D341Med (cell line): Measurements from ENCODE around the gene LYL1.

Source experiments
- DNase-seq: peaks from one replicate; pipeline ENCODE4 v3.0.0; 2012; ENCODE audit warnings: low spot score

The LYL1 gene

GRCh38 chr19:13092606-13093235 is 9.9 kb downstream of the LYL1 start:
- DNase-seq: no peak

GRCh38 chr19:13092158-13092543 is 10.5 kb downstream of the LYL1 start:
- DNase-seq: no peak

DNA sequence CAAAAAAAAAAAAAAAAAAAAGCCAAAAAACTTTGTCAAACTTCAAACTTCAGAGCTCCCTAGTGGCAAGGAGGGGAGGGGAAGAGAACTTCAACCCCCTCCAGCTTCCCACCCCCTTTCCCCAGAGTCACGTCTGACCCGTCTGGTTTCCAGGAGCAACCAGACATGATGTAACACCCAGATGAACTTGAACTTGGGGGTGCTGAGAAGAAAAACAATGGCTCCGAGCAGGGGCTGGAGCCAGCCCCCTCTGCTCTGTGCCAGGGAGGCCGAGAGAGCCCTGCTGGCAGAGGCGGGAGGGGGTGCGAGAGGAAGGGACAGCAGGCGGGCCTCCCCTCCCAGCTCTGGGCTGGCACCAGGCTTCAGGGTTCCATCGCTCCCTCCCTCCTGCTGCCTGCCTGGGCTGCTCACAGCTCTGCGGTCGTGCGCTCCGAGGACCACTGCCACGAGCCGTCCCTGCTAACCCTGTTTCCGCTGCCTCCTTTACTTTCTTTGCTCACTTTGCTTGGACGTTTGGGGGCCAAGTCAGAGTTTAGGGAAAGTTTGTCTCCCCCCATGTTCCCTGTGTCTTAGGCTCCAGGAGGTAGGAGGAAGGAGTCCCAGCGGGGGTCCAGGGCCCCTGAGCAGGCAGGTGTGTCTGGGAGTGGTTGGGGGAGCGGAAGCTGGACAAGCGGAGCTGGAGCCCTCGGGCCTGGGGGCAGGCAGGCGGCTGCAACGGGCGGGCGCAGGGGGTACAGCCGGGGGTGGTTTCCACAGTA is 11.1 kb downstream of the LYL1 start:
- DNase-seq: no peak

- DNase-seq: peak; percentile 75
These were observed 12.0 kb downstream of the LYL1 start for GRCh38 chr19:13090511-13091231.

- DNase-seq: no peak
These were observed 12.7 kb downstream of the LYL1 start for GRCh38 chr19:13089857-13090507.

DNA sequence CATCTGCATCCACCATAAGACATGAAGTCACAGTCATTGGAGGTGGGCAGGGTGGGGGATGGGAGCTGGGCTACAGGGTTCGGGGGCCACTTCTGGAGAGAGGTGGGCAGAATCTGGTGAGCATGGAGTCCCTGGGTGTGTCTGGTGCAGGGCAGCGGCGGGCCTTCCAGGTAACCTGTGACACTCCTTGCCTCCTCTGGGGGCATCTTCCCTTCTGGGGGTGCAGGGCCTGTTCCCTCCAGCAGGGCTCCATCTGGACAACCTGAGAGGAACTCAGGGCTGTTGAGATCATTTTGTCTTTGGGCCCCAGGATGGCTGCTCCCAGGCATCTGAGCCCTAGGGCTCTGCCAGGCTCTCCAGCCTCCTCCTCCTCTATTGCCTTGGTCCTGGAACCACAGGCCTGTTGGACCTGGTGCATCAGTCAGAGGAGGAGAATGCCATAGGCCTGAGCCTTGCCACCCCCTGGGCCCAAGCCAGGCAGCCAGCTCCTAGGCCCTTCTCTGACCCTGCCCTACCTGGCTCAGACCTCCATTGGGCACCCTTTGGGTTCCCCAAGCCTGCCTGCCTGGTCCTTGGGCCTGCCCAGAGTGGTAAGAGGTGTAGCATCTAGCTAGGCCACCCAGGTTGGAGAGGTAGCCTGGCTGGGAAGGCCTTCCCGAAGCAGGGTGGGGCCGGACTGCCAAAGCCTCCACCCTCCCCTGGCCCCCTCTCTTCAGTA is 13.4 kb downstream of the LYL1 start:
- no peak for DNase-seq

- DNase-seq: no peak
These were observed 14.7 kb downstream of the LYL1 start for GRCh38 chr19:13087795-13088537.

DNA sequence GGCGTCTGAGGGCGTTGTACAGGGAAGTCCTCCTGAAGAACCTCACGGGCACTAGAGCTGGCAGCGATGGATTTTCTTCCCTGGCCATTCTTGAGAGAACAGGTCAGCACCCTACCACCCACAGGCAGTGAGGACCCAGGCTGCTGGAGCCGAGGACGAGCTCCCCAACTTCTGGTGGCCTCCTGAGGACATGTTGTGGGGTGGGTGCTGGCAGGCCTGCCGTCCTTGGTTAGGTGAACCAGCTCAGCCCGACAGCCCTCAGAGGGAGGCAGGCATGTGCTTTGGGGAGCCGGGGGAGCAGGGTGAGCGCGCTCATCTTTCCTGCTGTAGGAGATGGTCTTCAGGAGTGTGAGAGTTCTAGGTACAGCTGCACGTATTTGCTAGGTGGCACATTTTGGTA is 15.4 kb downstream of the LYL1 start:
- no peak for DNase-seq

- no peak for DNase-seq
These were observed 16.3 kb downstream of the LYL1 start for GRCh38 chr19:13086341-13086740.

DNA sequence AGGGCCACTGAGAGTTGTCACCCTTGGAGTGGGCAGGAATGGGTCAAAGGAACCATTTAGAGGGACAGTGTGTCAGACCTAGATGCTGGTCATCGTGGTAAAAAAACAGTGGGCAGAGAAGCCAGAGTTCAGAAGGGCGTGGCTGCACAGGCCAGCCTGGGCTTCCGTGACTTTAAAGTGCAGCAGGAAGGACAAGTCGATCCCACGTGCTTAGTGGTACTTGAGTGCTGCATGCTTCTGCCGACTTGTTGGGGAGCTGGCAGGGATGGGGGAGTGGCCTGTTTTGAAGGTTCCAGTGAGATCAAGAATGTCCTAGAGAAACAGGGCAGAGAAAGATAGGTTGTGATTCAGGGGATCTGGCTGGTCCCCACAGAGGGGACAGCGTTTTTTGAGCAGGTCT is 17.0 kb downstream of the LYL1 start:
- no peak for DNase-seq

GRCh38 chr19:13083627-13084026 is 19.0 kb downstream of the LYL1 start:
- DNase-seq: no peak

DNA sequence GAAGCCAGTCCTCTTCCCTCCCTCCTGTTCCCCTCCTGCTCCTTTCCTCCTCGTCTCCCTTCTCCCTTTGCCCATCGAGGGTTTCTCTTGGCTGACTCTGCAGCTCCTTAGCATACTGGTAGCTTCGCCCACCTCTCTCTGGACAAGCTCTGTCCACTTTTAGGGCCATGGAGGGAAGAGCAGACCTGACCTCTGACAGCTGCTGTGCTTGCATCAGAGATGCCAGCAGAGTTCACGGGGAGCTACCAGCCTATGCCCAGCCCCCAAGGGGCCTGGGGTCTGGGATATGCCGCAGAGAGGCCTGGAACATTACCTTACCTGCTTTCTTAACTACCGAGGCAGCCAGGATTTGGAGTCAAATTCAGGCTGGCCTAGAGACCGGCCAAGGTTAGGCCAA is 19.7 kb downstream of the LYL1 start:
- no peak for DNase-seq

DNA sequence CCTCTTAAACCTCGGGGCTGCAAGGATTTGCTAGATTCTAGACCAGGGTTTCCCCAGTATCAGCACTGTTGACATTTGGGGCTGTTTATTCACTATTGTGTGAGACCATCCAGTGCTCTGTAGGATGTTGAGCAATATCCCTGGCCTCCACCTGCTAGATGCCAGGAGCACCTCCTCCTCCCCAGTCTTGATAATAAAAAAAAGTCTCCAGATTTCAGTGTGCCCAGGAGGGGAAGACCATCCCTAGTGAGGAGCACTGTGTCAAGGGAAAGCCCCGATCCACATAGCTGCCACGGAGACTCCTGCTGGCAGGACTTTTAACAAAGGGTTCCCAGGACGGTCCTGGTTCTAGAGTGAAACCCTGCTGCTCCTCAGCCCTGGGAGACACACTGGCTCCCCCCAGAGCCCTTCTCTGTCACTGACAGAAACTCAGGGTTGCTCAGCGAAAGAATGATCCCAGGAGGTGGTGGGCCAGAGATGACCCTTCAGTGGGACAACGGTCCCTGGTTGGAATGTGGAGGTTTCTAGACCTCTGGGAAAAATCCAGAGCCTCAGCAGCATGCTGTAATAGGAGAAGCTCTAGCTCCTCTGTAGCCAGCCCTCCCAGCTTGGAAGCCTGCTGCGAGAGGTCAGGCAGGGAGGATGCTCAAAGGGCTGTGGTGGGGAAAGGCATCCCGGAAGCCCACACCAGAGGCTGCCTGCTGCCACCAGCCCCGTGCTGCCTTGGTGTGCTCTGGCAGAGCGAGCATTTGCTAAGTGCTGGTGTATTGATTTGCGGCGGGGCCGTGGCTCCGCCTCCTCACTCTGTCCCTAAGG is 20.3 kb downstream of the LYL1 start:
- DNase-seq: peak; percentile 58

- DNase-seq: no peak
These were observed 23.1 kb downstream of the LYL1 start for GRCh38 chr19:13079542-13079986.

GRCh38 chr19:13078897-13079541 is 23.6 kb downstream of the LYL1 start:
- no peak for DNase-seq

GRCh38 chr19:13078381-13078780 is 24.3 kb downstream of the LYL1 start:
- no peak for DNase-seq

GRCh38 chr19:13077240-13077639 is 25.4 kb downstream of the LYL1 start:
- no peak for DNase-seq

- DNase-seq: no peak
These were observed 25.9 kb downstream of the LYL1 start for GRCh38 chr19:13076787-13077186.

DNA sequence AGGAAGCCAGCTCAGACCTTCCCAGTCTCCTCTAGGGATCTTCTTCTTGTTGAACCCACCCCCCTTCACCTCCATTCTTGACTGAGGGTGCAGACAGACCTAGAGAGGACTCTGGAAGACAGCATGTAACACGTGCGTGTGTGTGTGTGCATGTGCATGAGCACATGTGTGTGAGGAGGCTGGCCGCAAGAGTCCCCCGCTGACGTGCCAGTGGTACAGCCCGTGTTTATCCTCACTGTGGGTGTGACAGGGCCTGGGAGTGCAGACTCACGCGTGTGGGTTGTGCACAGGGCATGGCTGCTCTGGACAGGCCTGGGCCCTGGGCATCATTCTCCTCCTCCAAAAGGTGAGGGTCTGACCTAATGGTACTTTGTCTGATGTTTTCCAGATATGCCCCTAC is 26.3 kb downstream of the LYL1 start:
- no peak for DNase-seq

- no peak for DNase-seq
These were observed 28.3 kb downstream of the LYL1 start for GRCh38 chr19:13074378-13074777.
